Mesenchymal stem cell (in vitro differentiated cells and primary cell): Measurements from ENCODE around the gene KRTAP1-3.

ENCODE experiments used
- DNase-seq: peaks from one replicate; pipeline ENCODE4 v3.0.0-alpha.2; 2013
- H2AFZ ChIP-seq: one replicate; pipeline ENCODE4 v1.6.1; 2013; ENCODE audit warnings: low read depth, mild to moderate bottlenecking, control low read depth, inconsistent platforms, low read length, moderate library complexity
- H2AK5ac ChIP-seq: 2 replicates; pipeline ENCODE4 v1.6.1; 2013; ENCODE audit warnings: low read length, moderate library complexity, mild to moderate bottlenecking, inconsistent platforms; ENCODE audit not compliant: severe bottlenecking
- H2BK120ac ChIP-seq: one replicate; pipeline ENCODE4 v1.6.1; 2013; ENCODE audit warnings: low read depth, mild to moderate bottlenecking, inconsistent platforms, low read length, moderate library complexity
- H2BK12ac ChIP-seq, 2 experiments: one replicate each; pipeline ENCODE4 v1.6.1; 2013; ENCODE audit warnings: inconsistent platforms in 2 of 2, low read length in 2 of 2, mild to moderate bottlenecking in 2 of 2, moderate library complexity in 2 of 2, control low read depth in 1 of 2
- H2BK15ac ChIP-seq: one replicate; pipeline ENCODE4 v1.6.1; 2013; ENCODE audit warnings: mild to moderate bottlenecking, low read depth, inconsistent platforms; ENCODE audit not compliant: poor library complexity, severe bottlenecking
- H2BK5ac ChIP-seq: 2 replicates; pipeline ENCODE4 v1.6.1; 2013; ENCODE audit warnings: low read depth, mild to moderate bottlenecking, low read length, control low read depth, inconsistent platforms; ENCODE audit not compliant: poor library complexity, severe bottlenecking
- H3K14ac ChIP-seq, 2 experiments: one replicate each; pipeline ENCODE4 v1.6.1; 2013; ENCODE audit warnings: inconsistent platforms in 2 of 2, low read length in 2 of 2, control low read depth in 1 of 2, mild to moderate bottlenecking in 1 of 2, moderate library complexity in 1 of 2
- H3K18ac ChIP-seq, 2 experiments: one replicate each; pipeline ENCODE4 v1.6.1; 2013; ENCODE audit warnings: inconsistent platforms in 2 of 2, low read length in 2 of 2, control low read depth in 1 of 2, low read depth in 1 of 2, mild to moderate bottlenecking in 1 of 2
- H3K23ac ChIP-seq, 2 experiments: one replicate each; pipeline ENCODE4 v1.6.1; 2013; ENCODE audit warnings: inconsistent platforms in 2 of 2, low read length in 2 of 2, mild to moderate bottlenecking in 2 of 2, moderate library complexity in 2 of 2, control low read depth in 1 of 2
- H3K27ac ChIP-seq: 2 replicates; pipeline ENCODE4 v1.5.1; 2013; ENCODE audit warnings: mild to moderate bottlenecking, moderate library complexity, low read length, control low read depth, inconsistent platforms; ENCODE audit not compliant: poor library complexity, severe bottlenecking
- H3K27me3 ChIP-seq, 2 experiments: 2 replicates each; pipeline versions ENCODE4 v1.6.1 to v1.7.0; 2013; ENCODE audit warnings: low read length in 2 of 2, mild to moderate bottlenecking in 2 of 2, moderate library complexity in 2 of 2, control low read depth in 1 of 2, inconsistent platforms in 1 of 2; ENCODE audit not compliant: control insufficient read depth in 1 of 2, insufficient read depth in 1 of 2
- H3K36me3 ChIP-seq, 2 experiments: 2 replicates each; pipeline versions ENCODE4 v1.6.1 to v1.7.0; 2013; ENCODE audit warnings: low read length in 2 of 2, control low read depth in 1 of 2, inconsistent platforms in 1 of 2, low read depth in 1 of 2, mild to moderate bottlenecking in 1 of 2; ENCODE audit not compliant: insufficient read depth in 2 of 2, control insufficient read depth in 1 of 2
- H3K4ac ChIP-seq, 2 experiments: one replicate each; pipeline ENCODE4 v1.6.1; 2013; ENCODE audit warnings: inconsistent platforms in 2 of 2, low read length in 2 of 2, mild to moderate bottlenecking in 2 of 2, moderate library complexity in 2 of 2, control low read depth in 1 of 2, low read depth in 1 of 2
- H3K4me1 ChIP-seq: 2 replicates; pipeline ENCODE4 v1.6.1; 2013; ENCODE audit warnings: low read depth, low read length, control low read depth; ENCODE audit not compliant: control insufficient read depth, insufficient read depth
- H3K4me2 ChIP-seq: 2 replicates; pipeline ENCODE4 v1.6.1; 2013; ENCODE audit warnings: low read length, mild to moderate bottlenecking, inconsistent platforms; ENCODE audit not compliant: poor library complexity, severe bottlenecking
- H3K4me3 ChIP-seq, 2 experiments: 2 replicates each; pipeline versions ENCODE4 v1.5.1 to v1.7.0; 2013; ENCODE audit warnings: low read length in 2 of 2, mild to moderate bottlenecking in 2 of 2, control low read depth in 1 of 2, low read depth in 1 of 2; ENCODE audit not compliant: insufficient read depth in 1 of 2
- H3K79me1 ChIP-seq: replicated peaks from 2 replicates; pipeline ENCODE4 v1.6.1; 2013; ENCODE audit warnings: mild to moderate bottlenecking, control low read depth, low read length, inconsistent platforms; ENCODE audit not compliant: poor library complexity, severe bottlenecking
- H3K9ac ChIP-seq: 2 replicates; pipeline ENCODE4 v1.7.0; 2013; ENCODE audit warnings: mild to moderate bottlenecking, low read length, moderate library complexity
- H3K9me3 ChIP-seq: 2 replicates; pipeline ENCODE4 v1.7.0; 2013; ENCODE audit warnings: mild to moderate bottlenecking, low read length; ENCODE audit not compliant: control insufficient read depth
- H4K8ac ChIP-seq: one replicate; pipeline ENCODE4 v1.6.1; 2013; ENCODE audit warnings: inconsistent platforms, mild to moderate bottlenecking, low read length, moderate library complexity
- H4K91ac ChIP-seq: one replicate; pipeline ENCODE4 v1.6.1; 2013; ENCODE audit warnings: mild to moderate bottlenecking, low read length, inconsistent platforms
- WGBS: methylation state at CpG from one replicate; pipeline ENCODE4 v1.1.7; 2013; ENCODE audit warnings: mixed read lengths; 5-methylcytosine and 5-hydroxymethylcytosine counted together

Gene KRTAP1-3

GRCh38 chr17:41019415-41019814 lies 15.3 kb downstream of the KRTAP1-3 start:
- Histone ChIP-seq H2AK5ac (no peak overlapping the region), H3K18ac (no peak overlapping the region), H3K4ac (no peak overlapping the region), H3K36me3 (no peaks in the 10 kb centered on the region), H3K14ac (no peak overlapping the region), H3K27ac (no peak overlapping the region), H2BK15ac (no peak overlapping the region), H2AFZ (no peak overlapping the region), H2BK12ac (no peak overlapping the region), H2BK120ac (no peak overlapping the region), H4K8ac (no peak overlapping the region), H2BK5ac (no peak overlapping the region), H3K27me3 (no peaks in the 10 kb centered on the region), H3K4me3 (no peak overlapping the region), H3K4me1 (peaks cover 1% of the 10 kb centered on the region), H3K23ac (no peak overlapping the region), H4K91ac (no peak overlapping the region), H3K79me1 (no peaks in the 10 kb centered on the region), H3K4me2 (no peak overlapping the region), H3K9ac (no peak overlapping the region), H3K9me3 (no peaks in the 10 kb centered on the region)
- WGBS = 97% methylated on average over 3 of the region's 3 CpGs
- no peak for DNase-seq

- Histone ChIP-seq H4K8ac (no peak overlapping the region), H3K4me1 (peaks cover 1% of the 10 kb centered on the region), H3K9me3 (no peaks in the 10 kb centered on the region), H3K27ac (no peak overlapping the region), H2AFZ (no peak overlapping the region), H3K4me3 (no peak overlapping the region), H3K36me3 (no peaks in the 10 kb centered on the region), H2BK120ac (no peak overlapping the region), H3K18ac (no peak overlapping the region), H3K23ac (no peak overlapping the region), H2BK12ac (no peak overlapping the region), H3K9ac (no peak overlapping the region), H3K4me2 (no peak overlapping the region), H2BK5ac (no peak overlapping the region), H3K27me3 (no peaks in the 10 kb centered on the region), H3K4ac (no peak overlapping the region), H2BK15ac (no peak overlapping the region), H2AK5ac (peak overlapping the region; percentile 53), H3K79me1 (no peaks in the 10 kb centered on the region), H3K14ac (no peak overlapping the region), H4K91ac (no peak overlapping the region)
- WGBS = 92% methylated on average over 3 of the region's 3 CpGs
- no peak for DNase-seq
These were observed 16.1 kb downstream of the KRTAP1-3 start for GRCh38 chr17:41018541-41018940.

GRCh38 chr17:41016578-41017215 lies 18.0 kb downstream of the KRTAP1-3 start:
- no peak overlapping the region for H3K4me2 ChIP-seq
- no peak overlapping the region for H2AFZ ChIP-seq
- H3K4me3 ChIP-seq = no peak overlapping the region
- H3K23ac ChIP-seq = no peak overlapping the region
- H2AK5ac ChIP-seq = no peak overlapping the region
- no peaks in the 10 kb centered on the region for H3K27me3 ChIP-seq
- H4K91ac ChIP-seq = no peak overlapping the region
- H2BK5ac ChIP-seq = no peak overlapping the region
- no peaks in the 10 kb centered on the region for H3K9me3 ChIP-seq
- no peak overlapping the region for H3K18ac ChIP-seq
- H3K9ac ChIP-seq = no peak overlapping the region
- H4K8ac ChIP-seq = no peak overlapping the region
- no peaks in the 10 kb centered on the region for H3K79me1 ChIP-seq
- no peak for DNase-seq
- H3K27ac ChIP-seq = no peak overlapping the region
- H2BK15ac ChIP-seq = no peak overlapping the region
- no peak overlapping the region for H3K4ac ChIP-seq
- no peak overlapping the region for H3K14ac ChIP-seq
- H3K36me3 ChIP-seq = no peaks in the 10 kb centered on the region
- no peak overlapping the region for H2BK12ac ChIP-seq
- 90% methylated on average over 13 of the region's 13 CpGs for WGBS
- peaks cover 1% of the 10 kb centered on the region for H3K4me1 ChIP-seq
- no peak overlapping the region for H2BK120ac ChIP-seq

- DNase-seq = no peak
These were observed 19.2 kb downstream of the KRTAP1-3 start for GRCh38 chr17:41015454-41015853.

More at GRCh38 chr17:41015454-41015853, 19.2 kb downstream of the KRTAP1-3 start:
- H3K14ac ChIP-seq = no peak overlapping the region
- H3K23ac ChIP-seq = no peak overlapping the region
- H3K9me3 ChIP-seq = no peaks in the 10 kb centered on the region
- no peak overlapping the region for H4K91ac ChIP-seq
- no peak overlapping the region for H3K4me3 ChIP-seq
- H3K27ac ChIP-seq = no peak overlapping the region
- H2AK5ac ChIP-seq = no peak overlapping the region
- no peak overlapping the region for H3K18ac ChIP-seq
- no peak overlapping the region for H3K4ac ChIP-seq
- 73% methylated on average over 4 of the region's 7 CpGs for WGBS
- no peak overlapping the region for H4K8ac ChIP-seq
- no peak overlapping the region for H2BK12ac ChIP-seq
- H2BK5ac ChIP-seq = no peak overlapping the region
- H3K4me2 ChIP-seq = no peak overlapping the region
- no peak overlapping the region for H3K9ac ChIP-seq
- H3K27me3 ChIP-seq = no peaks in the 10 kb centered on the region
- H3K4me1 ChIP-seq = peaks cover 1% of the 10 kb centered on the region
- no peak overlapping the region for H2BK120ac ChIP-seq
- H2BK15ac ChIP-seq = no peak overlapping the region
- H2AFZ ChIP-seq = no peak overlapping the region
- H3K79me1 ChIP-seq = no peaks in the 10 kb centered on the region
- H3K36me3 ChIP-seq = no peaks in the 10 kb centered on the region
